WTC11 (cell line): ENCODE data around the gene HNRNPA0. TPM values are rescaled to one million over a fixed set of nuclear protein-coding genes. Genes with fewer than 3 reads are reported as not detected.

Experiments used
- ATAC-seq: fragments of 200-7000 bp; cut with Tn5 transposase; 2 replicates; pipeline ENCODE4 v1.10.0; 2021; ENCODE audit warnings: mild to moderate bottlenecking, moderate library complexity
- CTCF ChIA-PET: fragments of 300-600 bp; sonication (Branson Sonifier 250); formaldehyde crosslinking; loops from one replicate; lab custom pipeline; 2021; ENCODE audit warnings: antibody characterized with exemption; lab: Charles Lee
- POLR2A ChIA-PET: fragments of 350-600 bp; sonication (Branson Sonifier 250); formaldehyde crosslinking; loops from one replicate; lab custom pipeline; 2021; ENCODE audit warnings: antibody characterized with exemption; lab: Charles Lee
- DNase-seq: peaks from one replicate; pipeline ENCODE4 v3.0.0; 2021; ENCODE audit warnings: low spot score
- H3K27ac Mint-ChIP-seq: 2 replicates; pipeline ENCODE4 v1.8.0; 2021; ENCODE audit warnings: mixed read lengths
- H3K27me3 Mint-ChIP-seq: 2 replicates; pipeline ENCODE4 v1.8.0; 2021; ENCODE audit warnings: low read depth, mild to moderate bottlenecking, moderate library complexity, mixed read lengths
- H3K36me3 Mint-ChIP-seq: 2 replicates; pipeline ENCODE4 v1.8.0; 2021; ENCODE audit warnings: mixed read lengths
- H3K4me1 Mint-ChIP-seq: 2 replicates; pipeline ENCODE4 v1.8.0; 2022; ENCODE audit warnings: mixed read lengths
- H3K4me3 Mint-ChIP-seq: 2 replicates; pipeline ENCODE4 v1.8.0; 2021; ENCODE audit warnings: mild to moderate bottlenecking, moderate library complexity, mixed read lengths
- H3K9me3 Mint-ChIP-seq: 2 replicates; pipeline ENCODE4 v1.8.0; 2021; ENCODE audit warnings: mixed read lengths
- ARID4B ChIP-seq: sonication (generic); formaldehyde crosslinking; IDR thresholded peaks from 2 replicates; pipeline ENCODE4 v1.8.0; 2023; ENCODE audit warnings: missing genetic modification reagents, mild to moderate bottlenecking, borderline replicate concordance
- ATF1 ChIP-seq: sonication (generic); formaldehyde crosslinking; IDR thresholded peaks from 2 replicates; pipeline ENCODE4 v1.8.1; 2023; ENCODE audit warnings: mild to moderate bottlenecking, moderate library complexity, missing genetic modification reagents
- ATF6 ChIP-seq: sonication (generic); formaldehyde crosslinking; IDR thresholded peaks from 2 replicates; pipeline ENCODE4 v1.8.1; 2023; ENCODE audit warnings: mild to moderate bottlenecking, missing genetic modification reagents
- CBFB ChIP-seq: sonication (generic); formaldehyde crosslinking; IDR thresholded peaks from 2 replicates; pipeline ENCODE4 v1.8.1; 2022; ENCODE audit warnings: mild to moderate bottlenecking, low read depth, missing genetic modification reagents
- GABPB1 ChIP-seq: sonication (generic); formaldehyde crosslinking; IDR thresholded peaks from 2 replicates; pipeline ENCODE4 v1.8.1; 2023; ENCODE audit warnings: mild to moderate bottlenecking, missing genetic modification reagents
- GTF2I ChIP-seq: fragments of 250-450 bp; sonication (Bioruptor Pico); conservative IDR thresholded peaks from 2 replicates; pipeline ENCODE4 v1.4.0; 2021; ENCODE audit warnings: mild to moderate bottlenecking
- HMGXB4 ChIP-seq: sonication (generic); formaldehyde crosslinking; IDR thresholded peaks from 2 replicates; pipeline ENCODE4 v1.8.1; 2023; ENCODE audit warnings: mild to moderate bottlenecking, moderate library complexity, missing genetic modification reagents
- NFE2L1 ChIP-seq: sonication (generic); formaldehyde crosslinking; IDR thresholded peaks from 2 replicates; pipeline ENCODE4 v1.8.1; 2023; ENCODE audit warnings: missing genetic modification reagents
- NR3C1 ChIP-seq: sonication (generic); formaldehyde crosslinking; conservative IDR thresholded peaks from 2 replicates; pipeline ENCODE4 v1.8.1; 2023; ENCODE audit warnings: low read depth, mild to moderate bottlenecking, missing genetic modification reagents
- PRDM15 ChIP-seq: sonication (generic); formaldehyde crosslinking; IDR thresholded peaks from 2 replicates; pipeline ENCODE4 v1.8.0; 2022; ENCODE audit warnings: missing genetic modification reagents
- RELA ChIP-seq: sonication (generic); formaldehyde crosslinking; IDR thresholded peaks from 2 replicates; pipeline ENCODE4 v1.8.1; 2022; ENCODE audit warnings: missing genetic modification reagents, mild to moderate bottlenecking, borderline replicate concordance
- TEAD1 ChIP-seq: sonication (generic); formaldehyde crosslinking; IDR thresholded peaks from 2 replicates; pipeline ENCODE4 v1.8.0; 2022; ENCODE audit warnings: mild to moderate bottlenecking, missing genetic modification reagents
- USF2 ChIP-seq: sonication (generic); formaldehyde crosslinking; IDR thresholded peaks from 2 replicates; pipeline ENCODE4 v1.8.1; 2023; ENCODE audit warnings: mild to moderate bottlenecking, missing genetic modification reagents, moderate library complexity
- ZNF263 ChIP-seq: sonication (generic); formaldehyde crosslinking; IDR thresholded peaks from 2 replicates; pipeline ENCODE4 v1.8.1; 2022; ENCODE audit warnings: low read depth, mild to moderate bottlenecking, moderate library complexity, missing genetic modification reagents
- ZNF416 ChIP-seq: fragments of 250-450 bp; sonication (Bioruptor Pico); IDR thresholded peaks from 2 replicates; pipeline ENCODE4 v1.9.0; 2021; ENCODE audit warnings: mild to moderate bottlenecking, inconsistent platforms
- ZNF512 ChIP-seq: sonication (generic); formaldehyde crosslinking; IDR thresholded peaks from 2 replicates; pipeline ENCODE4 v1.8.1; 2022; ENCODE audit warnings: missing genetic modification reagents, borderline replicate concordance
- ZNF532 ChIP-seq: fragments of 250-450 bp; sonication (Bioruptor Pico); IDR thresholded peaks from 2 replicates; pipeline ENCODE4 v1.9.0; 2021; ENCODE audit warnings: mild to moderate bottlenecking, borderline replicate concordance
- total RNA-seq: library from RNA; stranded (reverse); gene quantifications from 3 replicates; pipeline ENCODE4 v1.2.3, GENCODE V29; 2021

Gene HNRNPA0
- total RNA-seq, 1 experiment from 2014 or later = 66.6 TPM

GRCh38 chr5:137800700-137801411 is 46.7 kb upstream of the HNRNPA0 start (continued):
- no peak for TF ChIP-seq GABPB1
- no peak for TF ChIP-seq ARID4B
- no peak for TF ChIP-seq NFE2L1
- no peak for TF ChIP-seq NR3C1 (CRISPR knock-in tag)
- no peak for TF ChIP-seq TEAD1 (CRISPR knock-in tag)

GRCh38 chr5:137796279-137796678 is 42.1 kb upstream of the HNRNPA0 start:
- Mint-ChIP-seq H3K9me3 (no peaks in the 10 kb centered on the region), H3K27ac (no peak overlapping the region), H3K4me1 (no peaks in the 10 kb centered on the region), H3K36me3 (no peaks in the 10 kb centered on the region), H3K4me3 (no peak overlapping the region), H3K27me3 (no peaks in the 10 kb centered on the region)
- no peak for DNase-seq
- POLR2A ChIA-PET = no interaction called here
- CTCF ChIA-PET = no interaction called here
- no peak for ATAC-seq
- TF ChIP-seq GTF2I (CRISPR knock-in tag) (no peak), ZNF263 (CRISPR knock-in tag) (no peak), USF2 (CRISPR knock-in tag) (no peak), RELA (CRISPR knock-in tag) (no peak), ZNF416 (no peak), HMGXB4 (no peak), ATF6 (CRISPR knock-in tag) (no peak), ATF1 (CRISPR knock-in tag) (no peak), ZNF532 (CRISPR knock-in tag) (no peak), ZNF512 (CRISPR knock-in tag) (no peak), CBFB (no peak), PRDM15 (CRISPR knock-in tag) (no peak)
